Measurements from ENCODE around the gene SORBS1.

The SORBS1 gene

DNA sequence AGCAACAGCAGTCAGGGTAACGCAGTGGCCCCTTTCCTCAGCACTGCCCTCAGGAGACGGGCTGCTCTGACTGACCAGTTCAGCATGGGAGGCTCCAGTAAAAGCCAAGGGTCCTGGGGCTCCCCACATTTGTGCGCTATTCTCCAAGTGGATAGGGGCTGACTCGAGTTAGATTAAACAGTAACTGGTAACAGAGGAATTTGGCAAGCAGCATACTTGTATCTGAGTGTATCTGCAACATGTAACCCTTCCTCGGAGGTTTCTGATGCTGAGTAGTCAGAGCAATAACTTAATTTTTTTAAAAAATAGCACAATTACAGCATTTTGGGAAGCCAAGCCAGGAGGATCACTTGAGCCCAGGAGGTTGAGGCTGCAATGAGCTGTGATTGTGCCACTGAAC, 22.8 kb downstream of the SORBS1 start:
- no peak for DNase-seq

GRCh38 chr10:95537542-95537927, 23.6 kb downstream of the SORBS1 start:
- DNase-seq, result no peak

DNA sequence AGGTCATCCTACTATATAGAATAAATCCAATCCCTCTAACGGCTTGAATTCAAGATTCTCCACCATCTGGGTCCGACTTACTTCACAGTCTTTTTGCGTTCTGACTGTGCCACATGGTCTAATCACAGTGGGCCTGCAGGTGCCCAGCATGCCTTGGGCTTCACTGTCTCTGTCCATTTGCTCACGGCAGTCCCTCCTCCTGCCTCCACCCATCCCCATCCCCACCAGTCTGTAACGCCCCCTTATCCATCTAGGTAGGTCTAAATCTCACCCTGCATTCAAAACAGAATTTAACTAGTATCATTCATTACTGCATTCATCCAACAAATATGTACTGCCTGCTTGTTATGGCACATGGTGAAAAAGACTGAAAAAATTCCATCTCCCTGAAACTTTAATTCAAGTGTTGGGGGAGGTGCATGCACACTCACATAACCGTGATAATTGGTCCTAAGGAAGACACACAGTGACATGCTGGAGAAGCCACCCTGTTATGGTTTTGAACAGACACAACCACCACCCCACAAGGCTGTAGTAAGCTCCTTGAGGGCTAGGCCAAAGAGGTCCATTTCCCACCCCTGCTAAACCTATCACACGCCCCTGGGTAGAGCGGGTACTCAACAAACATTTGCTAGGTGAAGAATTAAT, 24.2 kb downstream of the SORBS1 start:
- DNase-seq, result no peak

GRCh38 chr10:95536017-95536416, 25.2 kb downstream of the SORBS1 start:
- no peak for DNase-seq

- no peak for DNase-seq
Observed at GRCh38 chr10:95535526-95535925, 25.6 kb downstream of the SORBS1 start.

DNA sequence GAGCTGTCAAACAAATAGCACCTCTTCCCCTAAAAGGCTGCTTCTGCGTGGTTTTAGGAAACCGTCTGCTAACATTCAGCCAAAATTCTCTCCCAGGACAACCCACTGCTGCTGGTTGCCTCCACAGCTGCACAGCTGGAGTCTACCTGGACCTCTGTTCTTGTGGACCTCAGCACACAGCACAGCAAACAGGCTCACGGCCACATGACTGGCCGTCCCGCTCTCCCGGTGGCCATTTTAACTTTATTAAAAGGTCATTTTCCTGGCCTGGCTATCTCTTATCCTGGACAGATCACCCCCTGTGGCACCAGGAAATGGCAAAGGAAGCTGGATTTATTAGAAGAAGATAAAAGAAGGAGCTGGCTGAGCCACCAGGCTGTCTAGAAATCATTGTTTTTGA, 27.6 kb downstream of the SORBS1 start:
- DNase-seq, result no peak

DNA sequence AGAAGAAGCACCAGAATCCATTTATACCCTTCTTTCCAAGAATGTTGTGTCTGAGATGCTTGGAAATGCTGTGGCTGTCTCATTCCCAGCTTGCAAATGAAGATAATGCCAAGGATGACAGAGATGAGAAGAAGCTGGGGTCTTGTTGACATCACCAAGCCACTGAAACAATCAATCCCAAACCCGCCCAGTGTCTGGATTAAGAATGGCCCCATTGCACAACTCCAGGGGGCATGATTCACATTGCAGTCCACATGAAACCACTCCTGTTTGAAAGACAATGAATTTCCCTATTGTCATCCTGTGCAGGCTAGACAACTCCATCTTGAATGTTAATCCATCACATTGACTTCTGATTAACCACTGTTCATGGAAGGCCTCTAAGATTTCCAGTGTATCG, 28.6 kb downstream of the SORBS1 start:
- DNase-seq, result no peak

DNA sequence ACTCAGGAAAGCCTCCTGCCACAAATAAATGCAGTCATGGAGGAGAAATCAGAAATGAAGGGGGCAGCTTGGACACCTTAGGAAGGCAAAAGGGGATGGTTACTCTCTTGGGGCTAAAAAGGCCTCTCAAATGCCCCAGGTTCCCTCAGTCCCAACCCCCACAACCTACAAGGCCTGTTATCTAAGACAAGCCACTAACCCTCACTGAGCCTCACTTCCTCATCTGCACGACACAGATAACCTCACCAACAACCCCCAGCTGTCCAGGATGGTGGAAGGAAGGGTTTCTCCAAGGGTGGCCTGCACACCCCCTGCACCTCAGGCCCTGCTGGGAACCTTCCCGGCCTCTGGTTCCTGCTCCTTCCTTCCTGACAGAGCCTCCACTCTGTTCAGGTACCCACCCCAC, 29.2 kb downstream of the SORBS1 start:
- no peak for DNase-seq

- no peak for DNase-seq
Observed at GRCh38 chr10:95531058-95531809, 29.9 kb downstream of the SORBS1 start.

GRCh38 chr10:95530561-95530960, 30.6 kb downstream of the SORBS1 start:
- DNase-seq, result no peak

DNA sequence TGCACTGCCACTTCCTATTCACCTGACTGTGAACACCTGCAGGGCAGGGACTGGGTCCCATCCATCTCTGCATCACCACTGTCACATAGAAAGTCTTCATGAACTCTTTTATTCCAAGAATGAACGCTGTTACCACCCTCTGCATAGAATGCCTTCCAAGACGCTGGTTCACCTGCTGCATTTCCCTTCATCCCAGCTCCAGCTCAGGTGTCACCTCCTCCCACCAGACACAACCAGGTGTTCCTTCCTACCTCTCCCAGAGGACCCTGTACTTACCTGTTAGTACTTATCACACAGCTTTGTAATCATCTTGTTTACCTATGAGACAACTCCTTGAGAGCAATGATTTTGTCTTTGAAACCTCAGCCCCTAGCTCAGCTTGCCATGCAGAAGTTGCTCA, 31.1 kb downstream of the SORBS1 start:
- no peak for DNase-seq

GRCh38 chr10:95526044-95526443, 35.1 kb downstream of the SORBS1 start:
- no peak for DNase-seq

- DNase-seq, result no peak
Observed at GRCh38 chr10:95525033-95525418, 36.1 kb downstream of the SORBS1 start.

GRCh38 chr10:95524358-95525032, 36.7 kb downstream of the SORBS1 start:
- no peak for DNase-seq

DNA sequence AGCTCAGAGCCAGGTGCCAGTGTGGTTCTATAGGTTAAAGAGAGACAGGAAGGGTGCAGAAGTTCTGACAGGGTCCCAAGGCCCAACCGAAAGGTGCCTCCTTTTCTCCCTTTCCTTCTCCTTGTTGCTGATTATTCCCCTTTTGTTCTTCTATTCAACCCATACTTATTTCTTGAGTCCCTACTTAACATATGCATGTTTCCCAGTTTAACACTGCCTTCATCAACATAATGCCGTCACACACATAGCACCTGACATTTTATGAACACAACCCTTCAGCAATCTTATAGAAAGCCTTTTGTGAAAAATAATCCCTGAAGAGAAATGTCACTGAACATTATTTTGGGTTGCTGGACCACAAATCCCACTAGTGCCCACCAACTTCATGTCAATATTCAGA, 39.1 kb downstream of the SORBS1 start:
- DNase-seq, result no peak

DNA sequence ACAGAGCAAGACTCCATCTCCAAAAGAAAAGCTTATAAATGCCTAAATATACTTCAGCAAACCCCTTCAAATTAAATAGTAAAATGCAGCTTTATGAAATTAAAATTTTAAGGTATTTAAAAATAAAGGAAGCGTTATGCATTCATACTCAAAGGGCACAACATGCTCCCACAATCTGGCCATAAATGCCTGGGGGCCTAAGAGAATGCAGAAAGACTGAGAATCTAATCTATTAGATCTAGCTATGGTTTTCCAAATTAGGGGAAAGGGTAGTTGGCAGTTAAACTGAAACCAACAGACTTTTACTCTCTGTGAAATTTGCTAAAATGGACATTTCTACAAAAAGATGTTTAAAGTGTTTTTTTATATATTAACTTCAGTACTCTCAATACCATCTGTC, 40.6 kb downstream of the SORBS1 start:
- DNase-seq, result no peak

GRCh38 chr10:95518455-95519452, 42.4 kb downstream of the SORBS1 start:
- no peak for DNase-seq

GRCh38 chr10:95517536-95518454, 43.4 kb downstream of the SORBS1 start:
- no peak for DNase-seq

- DNase-seq, result no peak
Observed at GRCh38 chr10:95516774-95517373, 44.3 kb downstream of the SORBS1 start.

- no peak for DNase-seq
Observed at GRCh38 chr10:95513941-95514392, 47.2 kb downstream of the SORBS1 start.

- no peak for DNase-seq
Observed at GRCh38 chr10:95513008-95513589, 48.1 kb downstream of the SORBS1 start.

Data from activated CD4-positive, alpha-beta T cell treated with anti-CD3 and anti-CD28 coated beads, Interleukin-2, amount 50 U/mL, for 4 hours (primary cell).